ENCODE results near the gene EMCN.

GRCh38 chr4:100516225-100516624, 1.6 kb downstream of the EMCN start:
- TF ChIP-seq NPAS2 (CRISPR knock-in tag; IDR thresholded peaks at IDR 0.05; ENCODE audit: borderline replicate concordance) (no peak), KDM1A (IDR thresholded peaks at IDR 0.05; ENCODE audit: low read depth) (no peak), RAD21 (conservative IDR thresholded peaks at IDR 0.05 in 1 of 2, IDR thresholded peaks at IDR 0.05 in 1 of 2) (no peak), PHF8 (IDR thresholded peaks at IDR 0.05; ENCODE audit: borderline replicate concordance, low read depth) (no peak)
- TF ChIP-seq, protein P1, sequence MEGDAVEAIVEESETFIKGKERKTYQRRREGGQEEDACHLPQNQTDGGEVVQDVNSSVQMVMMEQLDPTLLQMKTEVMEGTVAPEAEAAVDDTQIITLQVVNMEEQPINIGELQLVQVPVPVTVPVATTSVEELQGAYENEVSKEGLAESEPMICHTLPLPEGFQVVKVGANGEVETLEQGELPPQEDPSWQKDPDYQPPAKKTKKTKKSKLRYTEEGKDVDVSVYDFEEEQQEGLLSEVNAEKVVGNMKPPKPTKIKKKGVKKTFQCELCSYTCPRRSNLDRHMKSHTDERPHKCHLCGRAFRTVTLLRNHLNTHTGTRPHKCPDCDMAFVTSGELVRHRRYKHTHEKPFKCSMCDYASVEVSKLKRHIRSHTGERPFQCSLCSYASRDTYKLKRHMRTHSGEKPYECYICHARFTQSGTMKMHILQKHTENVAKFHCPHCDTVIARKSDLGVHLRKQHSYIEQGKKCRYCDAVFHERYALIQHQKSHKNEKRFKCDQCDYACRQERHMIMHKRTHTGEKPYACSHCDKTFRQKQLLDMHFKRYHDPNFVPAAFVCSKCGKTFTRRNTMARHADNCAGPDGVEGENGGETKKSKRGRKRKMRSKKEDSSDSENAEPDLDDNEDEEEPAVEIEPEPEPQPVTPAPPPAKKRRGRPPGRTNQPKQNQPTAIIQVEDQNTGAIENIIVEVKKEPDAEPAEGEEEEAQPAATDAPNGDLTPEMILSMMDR (IDR thresholded peaks at IDR 0.05): no peak

Measured in A549 (cell line).